A204.1 (cell line): ENCODE results near the gene DSCAM.

ENCODE experiments used
- FAIRE-seq: peaks from 2 replicates; lab custom pipeline; 2012; peaks lifted over from hg19 to GRCh38; lab: Jason Lieb, UNC

Gene DSCAM

GRCh38 chr21:40117236-40117635 lies 729.7 kb downstream of the DSCAM start:
- no peak for FAIRE-seq

GRCh38 chr21:40115775-40116174 lies 731.2 kb downstream of the DSCAM start:
- FAIRE-seq = no peak

- FAIRE-seq = no peak
Observed at GRCh38 chr21:40102682-40103081, 744.3 kb downstream of the DSCAM start.

GRCh38 chr21:40099809-40100208 lies 747.1 kb downstream of the DSCAM start:
- FAIRE-seq = no peak

DNA sequence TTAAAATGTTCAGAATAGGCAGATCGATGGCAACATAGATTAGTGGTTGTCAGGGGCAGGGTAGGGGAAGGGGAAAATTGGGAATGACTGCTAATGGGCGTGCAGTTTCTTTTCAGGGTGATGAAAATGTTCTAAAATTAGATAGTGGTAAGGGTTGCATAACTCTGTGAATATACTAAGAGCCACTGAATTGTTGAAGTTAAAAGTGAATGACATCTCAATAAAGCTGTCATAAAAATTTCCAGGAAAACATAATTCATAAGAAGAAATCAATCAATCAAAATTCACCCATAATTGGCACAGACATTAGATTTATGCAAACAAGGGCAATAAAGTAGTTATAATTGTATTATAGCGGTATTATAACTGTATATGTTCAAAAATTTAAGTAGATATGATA lies 751.5 kb downstream of the DSCAM start:
- FAIRE-seq = no peak

- FAIRE-seq = no peak
Observed at GRCh38 chr21:40080385-40080784, 766.6 kb downstream of the DSCAM start.

DNA sequence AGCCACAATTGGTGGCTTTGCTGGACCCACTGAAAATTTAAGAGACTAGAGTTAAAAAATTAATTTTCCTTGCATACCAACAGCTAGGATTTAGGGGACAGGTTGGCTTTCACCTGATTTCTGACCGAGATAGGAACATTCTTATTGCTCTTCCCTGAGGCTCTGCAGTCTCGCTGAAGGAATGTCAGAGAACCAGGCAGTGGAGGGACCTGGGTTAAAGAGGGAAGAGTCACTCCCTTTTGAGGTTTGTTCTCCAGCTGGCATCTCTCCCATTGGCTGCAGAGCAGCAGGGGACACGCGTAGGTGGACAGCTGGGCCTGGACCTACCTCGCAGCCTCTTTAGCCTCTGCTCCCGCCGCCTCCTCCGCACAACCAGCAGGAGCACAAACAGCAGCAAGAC lies 772.2 kb downstream of the DSCAM start:
- no peak for FAIRE-seq

- FAIRE-seq = no peak
Observed at GRCh38 chr21:40074198-40074597, 772.8 kb downstream of the DSCAM start.

- FAIRE-seq = no peak
Observed at GRCh38 chr21:40073642-40074041, 773.3 kb downstream of the DSCAM start.

GRCh38 chr21:40070871-40071270 lies 776.1 kb downstream of the DSCAM start:
- FAIRE-seq = no peak

DNA sequence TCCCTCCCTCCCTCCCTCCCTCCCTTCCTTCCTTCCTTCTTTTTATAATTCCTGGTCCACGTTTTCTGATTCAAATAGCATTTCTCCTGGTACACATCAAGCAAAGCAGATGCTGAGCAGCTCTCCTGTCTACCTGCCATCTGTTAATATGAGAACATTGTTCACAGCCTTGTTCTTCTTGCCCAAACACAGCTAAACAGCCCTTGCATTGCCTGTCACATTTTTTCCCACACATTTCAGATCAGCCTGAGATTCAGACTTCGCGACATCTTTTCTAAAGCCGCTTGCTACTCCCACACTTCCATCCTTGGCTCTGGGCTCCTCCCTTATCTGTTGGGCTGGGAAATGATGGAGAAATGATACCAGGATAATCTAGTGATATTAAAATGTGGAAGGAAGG lies 779.2 kb downstream of the DSCAM start:
- no peak for FAIRE-seq

DNA sequence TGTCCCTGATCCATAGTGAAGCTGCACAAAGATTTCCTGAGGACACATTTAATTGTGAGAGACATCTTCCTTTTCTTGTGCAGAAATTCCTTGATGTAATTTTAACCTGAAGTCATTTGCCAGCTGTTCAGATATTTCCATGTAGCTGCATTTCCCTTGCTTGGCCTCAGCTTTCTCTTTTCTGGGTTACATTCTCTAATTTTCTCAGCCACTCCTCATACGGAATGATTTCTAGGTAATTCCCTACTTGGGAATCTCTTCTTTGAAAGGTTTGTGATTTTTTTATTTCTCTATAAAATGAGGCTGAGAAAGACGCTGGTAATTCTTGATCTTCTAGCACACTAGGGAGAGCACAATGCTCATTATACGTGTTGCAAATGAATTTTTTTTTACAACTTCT lies 780.7 kb downstream of the DSCAM start:
- no peak for FAIRE-seq

DNA sequence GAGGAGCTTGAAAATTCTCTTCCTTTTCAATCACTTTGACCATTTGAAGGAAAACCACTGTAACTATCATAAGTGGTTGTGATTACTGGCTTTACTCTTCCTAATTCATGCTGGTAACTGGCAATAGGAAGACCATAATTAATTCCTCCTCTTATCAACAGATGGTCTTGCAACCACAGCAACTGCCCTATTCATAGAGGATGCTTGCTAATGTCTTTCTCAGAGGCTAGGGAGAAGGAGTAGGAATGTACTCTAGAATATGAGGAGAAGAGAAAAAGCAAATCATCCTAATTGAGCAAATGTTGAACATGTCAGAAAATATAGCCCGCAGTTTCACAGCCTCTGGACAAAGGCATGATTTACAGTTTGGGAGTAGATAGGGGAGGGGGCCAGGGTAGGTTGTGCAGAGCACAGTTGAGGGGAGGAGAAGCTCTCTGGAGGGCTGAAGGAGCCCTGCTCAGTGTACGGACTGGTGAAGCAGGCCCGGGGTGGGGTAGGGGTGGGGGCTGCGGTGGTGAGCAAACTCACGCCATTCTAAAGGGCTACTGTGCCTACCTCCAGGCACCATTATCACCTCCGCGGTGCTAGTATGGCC lies 786.8 kb downstream of the DSCAM start:
- no peak for FAIRE-seq

DNA sequence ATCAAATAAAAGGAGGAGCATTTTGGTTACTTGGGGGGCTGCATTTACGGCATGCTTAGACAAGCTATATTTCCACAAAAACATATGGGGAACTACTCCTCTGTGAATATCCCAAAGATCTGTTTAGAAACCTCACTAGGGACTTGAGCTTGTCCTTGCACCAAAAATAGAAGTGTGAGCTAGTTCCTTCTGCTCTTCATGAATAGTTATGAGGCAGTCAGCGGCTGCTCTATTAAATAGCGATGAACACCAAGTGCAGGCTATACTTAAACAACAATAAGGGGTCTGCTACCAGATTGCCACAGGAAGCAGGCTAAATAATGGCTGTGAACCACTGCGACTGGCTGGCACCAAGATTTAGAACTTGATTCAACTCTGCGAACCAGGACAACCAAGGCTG lies 789.6 kb downstream of the DSCAM start:
- FAIRE-seq = no peak

- no peak for FAIRE-seq
Observed at GRCh38 chr21:40056031-40056430, 790.9 kb downstream of the DSCAM start.

- no peak for FAIRE-seq
Observed at GRCh38 chr21:40054403-40054802, 792.6 kb downstream of the DSCAM start.

DNA sequence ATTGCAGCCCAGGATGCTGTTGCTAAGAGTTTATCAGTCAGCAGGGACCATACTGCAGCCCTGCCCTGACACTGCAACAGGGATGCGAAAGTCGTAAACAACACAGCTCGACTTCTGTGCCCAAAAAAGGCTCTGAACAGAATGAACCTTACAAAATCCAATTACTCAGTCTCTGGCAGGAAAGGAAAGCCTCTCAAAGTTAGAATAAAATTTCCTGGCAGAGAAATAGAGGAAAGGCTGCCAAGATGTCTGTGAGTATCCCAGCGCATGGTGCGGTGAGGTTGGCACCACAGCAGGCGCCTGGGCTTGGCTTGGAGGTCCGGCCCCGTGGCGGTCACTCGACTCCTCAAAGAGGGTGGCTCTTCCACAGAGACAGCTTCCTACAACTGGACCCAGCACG lies 794.0 kb downstream of the DSCAM start:
- FAIRE-seq = no peak

DNA sequence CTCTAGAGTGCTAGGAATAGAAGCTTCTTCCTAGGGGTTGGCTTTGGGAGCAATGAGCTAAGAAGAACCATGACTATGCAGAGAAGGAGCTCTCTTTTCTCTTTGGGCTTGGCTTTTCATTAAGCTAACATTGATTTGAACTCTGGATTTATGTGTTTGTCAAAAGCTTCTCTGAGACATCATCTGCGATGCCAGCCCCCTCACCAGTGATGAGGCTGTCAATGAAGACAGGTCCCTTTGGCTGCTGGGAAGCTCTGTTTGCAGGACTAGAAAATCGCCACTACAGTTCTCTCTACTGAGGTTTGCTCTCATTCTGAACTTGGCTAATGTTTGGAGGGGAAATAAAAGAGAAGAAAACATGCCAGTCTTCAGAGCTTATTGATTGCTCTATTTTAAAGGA lies 794.7 kb downstream of the DSCAM start:
- no peak for FAIRE-seq

DNA sequence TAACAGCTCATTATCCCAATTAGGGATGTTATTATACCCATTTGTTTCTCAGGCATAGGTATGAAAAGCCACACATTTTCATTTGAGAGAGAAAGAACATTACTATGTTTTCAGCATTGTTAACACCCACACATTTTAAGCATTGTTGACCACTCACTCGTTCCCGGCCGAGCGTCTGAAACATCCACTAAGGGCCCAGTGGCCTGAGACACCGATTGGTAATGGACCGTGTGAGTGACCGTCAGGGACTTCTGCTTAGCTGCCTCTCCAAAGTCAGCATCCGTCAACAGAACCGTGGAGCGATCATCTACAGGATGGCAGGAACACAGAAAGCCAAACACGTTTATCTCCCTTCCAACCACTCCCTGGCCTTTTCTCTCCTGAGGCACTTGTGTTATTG lies 795.2 kb downstream of the DSCAM start:
- no peak for FAIRE-seq

- no peak for FAIRE-seq
Observed at GRCh38 chr21:40049931-40050290, 797.0 kb downstream of the DSCAM start.

- FAIRE-seq = no peak
Observed at GRCh38 chr21:40049031-40049930, 797.7 kb downstream of the DSCAM start.

DNA sequence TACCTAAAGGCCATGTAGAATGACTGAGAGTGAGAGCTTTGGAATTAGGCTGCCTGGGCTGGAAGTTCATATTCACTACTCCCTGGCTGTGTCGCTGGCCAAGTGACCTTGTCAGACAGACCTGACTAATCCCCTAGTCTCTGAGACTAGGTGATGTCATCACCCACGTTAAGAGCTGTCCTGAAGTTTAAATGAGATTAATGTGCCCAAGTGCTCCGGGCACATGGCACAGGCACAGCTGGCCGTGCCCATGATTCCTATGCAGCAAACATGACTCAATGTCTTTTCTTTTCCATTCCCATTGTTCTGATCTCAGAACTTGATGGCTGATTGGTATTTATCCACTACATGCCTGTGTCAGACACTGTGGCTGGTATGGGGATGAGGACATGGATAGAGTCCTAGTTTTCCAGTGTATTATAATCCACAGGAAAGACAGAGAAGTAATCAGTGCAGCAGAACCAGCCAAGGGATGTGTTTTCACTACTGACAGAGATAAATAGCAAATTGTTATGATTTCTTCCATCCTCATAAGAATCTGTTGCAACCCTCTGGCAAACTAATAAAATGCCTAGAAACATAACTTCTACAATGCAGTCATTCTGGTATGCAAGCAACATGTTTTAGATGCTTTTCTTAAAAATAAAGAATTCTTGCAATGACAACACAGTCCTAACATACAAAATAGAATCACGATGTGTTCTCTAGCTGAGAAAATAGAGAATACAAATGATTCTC lies 798.8 kb downstream of the DSCAM start:
- no peak for FAIRE-seq

- FAIRE-seq = no peak
Observed at GRCh38 chr21:40047211-40047610, 799.7 kb downstream of the DSCAM start.
